ENCODE results near the gene ANKRD55. TPM values are rescaled to one million over a fixed set of nuclear protein-coding genes. Genes with fewer than 3 reads are reported as not detected.

The ANKRD55 gene
- total and polyA plus RNA-seq, 9 of the 15 experiments (the other 6 are each of a cell fraction or from before 2014, with no cell fraction given) = 3.4 to 10.6 (median 6.5) TPM

GRCh38 chr5:56185768-56186311, 47.3 kb downstream of the ANKRD55 start:
- DNase-seq (ENCODE audit: extremely low read depth in 1 of 4, low spot score in 3 of 4) = no peak
- Histone ChIP-seq H3K4me1 (replicated peaks in 1 of 2; ENCODE audit: control insufficient read depth in 2 of 2, insufficient read depth in 2 of 2, low read length in 2 of 2) (no peaks in the 10 kb centered on the region; a peak in 1 of 5 replicates), H3K9me3 (replicated peaks; ENCODE audit: control insufficient read depth, insufficient read depth, low read depth, low read length) (no peaks in the 10 kb centered on the region), H3K79me2 (ENCODE audit: control insufficient read depth, insufficient read depth, low read length) (no peaks in the 10 kb centered on the region), H3K27ac (ENCODE audit: extremely low read depth, low read depth, low read length) (no peak overlapping the region), H3K36me3 (ENCODE audit: control insufficient read depth, insufficient read depth, low read length) (no peaks in the 10 kb centered on the region), H3K27me3 (ENCODE audit: control insufficient read depth in 2 of 2, insufficient read depth in 2 of 2, low read length in 2 of 2) (peaks cover 3 to 11% of the 10 kb centered on the region in 2 experiments; a peak in 2 of 5 replicates), H3K9ac (ENCODE audit: insufficient read depth in 1 of 2, low read depth in 2 of 2, low read length in 2 of 2) (no peak overlapping the region), H3K4me2 (ENCODE audit: insufficient read depth, low read length) (no peak overlapping the region), H3K4me3 (no peak overlapping the region), H2AFZ (ENCODE audit: low read depth, low read length) (no peak overlapping the region), H3K9me1 (ENCODE audit: control insufficient read depth, insufficient read depth, low read length) (no peaks in the 10 kb centered on the region), H4K20me1 (replicated peaks; ENCODE audit: control insufficient read depth, insufficient read depth, low read length) (no peaks in the 10 kb centered on the region)
- ChIA-PET POLR2A (no interaction called here), CTCF (ENCODE audit: low intra/inter-chr PET ratio) (no interaction called here)
- ATAC-seq = no peak
- intact Hi-C loops (cut with micrococcal nuclease) (no loop called here), in situ Hi-C loops (cut with MboI) (no loop called here)
- WGBS (ENCODE audit: insufficient coverage, low coverage, missing lambda C conversion rate) = 44% methylated on average over 8 of the region's 8 CpGs
- TF ChIP-seq NR2F6 (CRISPR knock-in tag; IDR thresholded peaks at IDR 0.05) (no peak), TEAD4 (IDR thresholded peaks at IDR 0.05; ENCODE audit: low read length) (no peak), TEAD4 (CRISPR knock-in tag; IDR thresholded peaks at IDR 0.05; ENCODE audit: borderline replicate concordance) (no peak), HMBOX1 (IDR thresholded peaks at IDR 0.05) (no peak), PRDM10 (IDR thresholded peaks at IDR 0.05; ENCODE audit: partially characterized antibody) (peak; percentile 78)
- no peak for FAIRE-seq
- BruUV-seq (replicated peaks) = no TSS peak

Measured in K562 (cell line).